Measurements from ENCODE around the gene ITIH3. TPM values are rescaled to one million over a fixed set of nuclear protein-coding genes. Genes with fewer than 3 reads are reported as not detected.

Gene ITIH3
- total and polyA plus RNA-seq, 10 of the 15 experiments (the other 5 are each of a cell fraction or from before 2014, with no cell fraction given) = 0.07 to 0.17 (median 0.15) TPM; not detected in 7

DNA sequence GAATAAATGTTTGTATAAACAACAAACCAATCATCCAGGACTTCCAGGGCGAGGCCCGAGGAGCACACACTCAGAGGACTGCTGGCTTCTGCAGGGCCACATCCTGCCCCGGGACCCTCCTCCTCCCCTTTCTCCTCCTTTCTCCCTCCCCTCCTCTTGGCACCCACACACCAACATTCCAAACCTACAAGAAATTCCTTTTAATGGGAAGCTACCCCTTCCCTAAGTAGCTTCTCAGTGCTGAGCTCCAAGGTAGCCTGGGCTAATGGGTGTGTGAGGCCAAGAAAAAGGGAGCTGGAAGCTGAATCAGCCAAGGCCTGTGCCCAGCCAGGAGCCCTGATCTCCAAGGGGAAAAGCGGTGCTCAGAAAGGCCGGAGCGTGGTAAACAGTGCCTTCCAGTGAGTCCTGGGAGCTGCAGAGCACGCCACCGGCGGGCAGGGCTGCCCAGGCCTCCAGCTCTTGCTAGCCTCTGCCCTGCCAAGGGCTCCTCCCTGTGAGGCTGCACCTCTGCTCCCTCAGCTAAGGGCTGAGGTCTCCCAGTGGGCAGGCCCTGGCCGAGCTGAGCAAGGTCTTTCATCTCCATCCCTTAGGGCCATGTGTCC lies 3.9 kb downstream of the ITIH3 start:
- H3K9ac ChIP-seq (ENCODE audit: control insufficient read depth, insufficient read depth, low read length) = no peak overlapping the region
- ChIA-PET CTCF (interaction anchor here (0.7 to 1.9 kb wide), 12 partner anchors 9 to 144 kb away, joined by 3 to 13 read pairs (median 4); no protein-coding TSS in a partner anchor), RAD21 (ENCODE audit: unreplicated experiment) (no interaction called here), POLR2A (interaction anchor here (0.6 kb wide), 1 partner anchor 239 kb away, joined by 3 read pairs; no protein-coding TSS in a partner anchor), SMC1A (ENCODE audit: uncharacterized antibody, unreplicated experiment) (interaction anchor here (0.7 to 1.0 kb wide), 5 partner anchors 27 to 438 kb away, joined by 3 read pairs; no protein-coding TSS in a partner anchor)
- WGBS (ENCODE audit: insufficient coverage, insufficient replicate concordance, low lambda C conversion rate, missing lambda C conversion rate) = 22% methylated on average over 10 of the region's 10 CpGs
- DNase-seq (ENCODE audit: low read depth, low spot score) (no peak), ATAC-seq (peak; percentile 26), FAIRE-seq (no peak)
- no peaks in the 10 kb centered on the region for H4K20me1 ChIP-seq (ENCODE audit: control insufficient read depth, insufficient read depth)
- no peak overlapping the region for H2AFZ ChIP-seq (ENCODE audit: control insufficient read depth, low read depth, low read length)
- intact Hi-C loops (cut with micrococcal nuclease; ENCODE audit: unreplicated experiment) (no loop called here), in situ Hi-C loops (cut with MboI) (no loop called here)
- H3K79me2 ChIP-seq (ENCODE audit: control insufficient read depth, insufficient read depth, low read length) = no peaks in the 10 kb centered on the region
- no peak overlapping the region for H3K27ac ChIP-seq (ENCODE audit: control insufficient read depth, insufficient read depth)
- no peaks in the 10 kb centered on the region for H3K27me3 ChIP-seq (replicated peaks in 1 of 2; ENCODE audit: control insufficient read depth in 2 of 2, insufficient read depth in 2 of 2, low read length in 1 of 2)
- H3K4me1 ChIP-seq (ENCODE audit: control insufficient read depth, insufficient read depth, low read length) = no peaks in the 10 kb centered on the region
- BruUV-seq (replicated peaks) = no TSS peak
- H3K4me2 ChIP-seq (ENCODE audit: control insufficient read depth, insufficient read depth) = no peak overlapping the region
- no peaks in the 10 kb centered on the region for H3K36me3 ChIP-seq (ENCODE audit: control insufficient read depth in 2 of 2, insufficient read depth in 2 of 2, low read length in 1 of 2)
- H3K4me3 ChIP-seq = no peak overlapping the region
- H3K9me3 ChIP-seq (replicated peaks; ENCODE audit: control insufficient read depth, insufficient read depth, low read length) = no peaks in the 10 kb centered on the region
- no peak for TF ChIP-seq CEBPZ (IDR thresholded peaks at IDR 0.05; ENCODE audit: low read depth, low read length)
- TF ChIP-seq, protein P1, sequence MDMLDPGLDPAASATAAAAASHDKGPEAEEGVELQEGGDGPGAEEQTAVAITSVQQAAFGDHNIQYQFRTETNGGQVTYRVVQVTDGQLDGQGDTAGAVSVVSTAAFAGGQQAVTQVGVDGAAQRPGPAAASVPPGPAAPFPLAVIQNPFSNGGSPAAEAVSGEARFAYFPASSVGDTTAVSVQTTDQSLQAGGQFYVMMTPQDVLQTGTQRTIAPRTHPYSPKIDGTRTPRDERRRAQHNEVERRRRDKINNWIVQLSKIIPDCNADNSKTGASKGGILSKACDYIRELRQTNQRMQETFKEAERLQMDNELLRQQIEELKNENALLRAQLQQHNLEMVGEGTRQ (IDR thresholded peaks at IDR 0.05; ENCODE audit: borderline replicate concordance, low read depth, low read length) = no peak
- TF ChIP-seq EP300 (IDR thresholded peaks at IDR 0.05; ENCODE audit: borderline replicate concordance in 1 of 2, control insufficient read depth in 1 of 2, low read depth in 2 of 2, low read length in 2 of 2) = no peak
- no peak for TF ChIP-seq E2F8 (IDR thresholded peaks at IDR 0.05; ENCODE audit: low read depth, partially characterized antibody)
- TF ChIP-seq BACH1 (IDR thresholded peaks at IDR 0.05; ENCODE audit: borderline replicate concordance) = no peak
- TF ChIP-seq POU2F2 (IDR thresholded peaks at IDR 0.05; ENCODE audit: borderline replicate concordance, low read depth, low read length) = no peak
- TF ChIP-seq EZH2 (IDR thresholded peaks at IDR 0.05; ENCODE audit: borderline replicate concordance, control insufficient read depth, low read depth, low read length) = no peak
- TF ChIP-seq CEBPB (IDR thresholded peaks at IDR 0.05; ENCODE audit: borderline replicate concordance in 1 of 2, low read depth in 2 of 2, low read length in 2 of 2) = no peak
- TF ChIP-seq E2F4 (IDR thresholded peaks at IDR 0.05; ENCODE audit: low read depth, low read length) = no peak
- TF ChIP-seq MTA2 (IDR thresholded peaks at IDR 0.05; ENCODE audit: low read depth) = no peak
- TF ChIP-seq ZBED1 (IDR thresholded peaks at IDR 0.05; ENCODE audit: borderline replicate concordance) = no peak
- TF ChIP-seq POLR2A (IDR thresholded peaks at IDR 0.05; ENCODE audit: low read depth, low read length) = no peak
- TF ChIP-seq YY1 (IDR thresholded peaks at IDR 0.05; ENCODE audit: low read depth, low read length) = no peak
